GM13976 (cell line): ENCODE measurements around the gene VARS1.
"Not testable (repeated sequence)": the region's sequence is repeated elsewhere in the genome, so short reads cannot be mapped to it uniquely, and the experiment has no call there.

Source experiments
- DNase-seq: peaks from one replicate; pipeline ENCODE4 v3.0.0; 2012; ENCODE audit warnings: low spot score
- CTCF ChIP-seq: IDR thresholded peaks from 2 replicates; pipeline ENCODE4 v1.5.1; 2012; ENCODE audit warnings: borderline replicate concordance, mild to moderate bottlenecking; ENCODE audit not compliant: insufficient read depth; ENCODE audit errors: extremely low read depth, missing control alignments, control extremely low read depth
- in situ Hi-C: fragments of 300-500 bp; cut with MboI; formaldehyde crosslinking; loops from one replicate; pipeline ENCODE4 v1.12.0; 2022; ENCODE audit warnings: low sequenced_read_pairs, mixed read lengths, inconsistent platforms; ENCODE audit not compliant: unreplicated experiment

The VARS1 gene

GRCh38 chr6:31797588-31797987, 2.0 kb upstream of the VARS1 start:
- in situ Hi-C loops: no loop called here
- TF ChIP-seq CTCF: no peak
- no peak for DNase-seq

- no peak for DNase-seq
- in situ Hi-C loops: no loop called here
- no peak for TF ChIP-seq CTCF
Observed at GRCh38 chr6:31796993-31797385, 1.4 kb upstream of the VARS1 start.

- TF ChIP-seq CTCF: no peak
- peak; percentile 29 for DNase-seq
- in situ Hi-C loops: no loop called here
Observed at GRCh38 chr6:31794866-31795615, 511 bp downstream of the VARS1 start.

GRCh38 chr6:31794294-31794865, 1.2 kb downstream of the VARS1 start:
- DNase-seq: peak; percentile 38
- in situ Hi-C loops: no loop called here
- TF ChIP-seq CTCF: no peak

GRCh38 chr6:31793927-31794245, 1.7 kb downstream of the VARS1 start:
- in situ Hi-C loops, DNase-seq: not testable (repeated sequence)

GRCh38 chr6:31792761-31793171, 2.8 kb downstream of the VARS1 start:
- DNase-seq: peak; percentile 33
- TF ChIP-seq CTCF: no peak
- in situ Hi-C loops: no loop called here

- in situ Hi-C loops: no loop called here
- no peak for TF ChIP-seq CTCF
- no peak for DNase-seq
Observed at GRCh38 chr6:31792090-31792374, 3.5 kb downstream of the VARS1 start.
